Stimulated activated CD4-positive, alpha-beta T cell treated with anti-CD3 and anti-CD28 coated beads, TNF-alpha, amount 100 ng/mL, for 1 hour (primary cell): ENCODE results near the gene TBK1.
"Not testable (repeated sequence)": the region's sequence is repeated elsewhere in the genome, so short reads cannot be mapped to it uniquely, and the experiment has no call there.

Experiments
- DNase-seq, 3 donors: peaks; one replicate each; pipeline ENCODE4 v3.0.0-alpha.2; 2020; ENCODE audit warnings: low read depth in 3 of 3, low spot score in 1 of 3

Gene TBK1

GRCh38 chr12:64494998-64495729 lies 43.2 kb downstream of the TBK1 start:
- DNase-seq, result no peak

GRCh38 chr12:64496839-64497400 lies 45.0 kb downstream of the TBK1 start:
- DNase-seq, result no peak

- DNase-seq, result no peak
Observed at GRCh38 chr12:64497484-64497883, 45.6 kb downstream of the TBK1 start.

- no peak for DNase-seq
Observed at GRCh38 chr12:64497903-64498302, 46.0 kb downstream of the TBK1 start.

- DNase-seq, result no peak
Observed at GRCh38 chr12:64500394-64500793, 48.5 kb downstream of the TBK1 start.

GRCh38 chr12:64501486-64501885 lies 49.6 kb downstream of the TBK1 start:
- DNase-seq, result no peak

GRCh38 chr12:64506955-64507354 lies 55.0 kb downstream of the TBK1 start:
- DNase-seq, result no peak

- no peak for DNase-seq
Observed at GRCh38 chr12:64510667-64511066, 58.7 kb downstream of the TBK1 start.

GRCh38 chr12:64518396-64518795 lies 66.5 kb downstream of the TBK1 start:
- DNase-seq, result no peak

GRCh38 chr12:64521833-64522232 lies 69.9 kb downstream of the TBK1 start:
- no peak for DNase-seq

- DNase-seq, result no peak
Observed at GRCh38 chr12:64522316-64522715, 70.4 kb downstream of the TBK1 start.

- no peak for DNase-seq
Observed at GRCh38 chr12:64522807-64523206, 70.9 kb downstream of the TBK1 start.

GRCh38 chr12:64523565-64524444 lies 71.9 kb downstream of the TBK1 start:
- DNase-seq, result not testable (repeated sequence)

- no peak for DNase-seq
Observed at GRCh38 chr12:64525461-64526160, 73.7 kb downstream of the TBK1 start.

GRCh38 chr12:64526859-64527258 lies 74.9 kb downstream of the TBK1 start:
- no peak for DNase-seq

GRCh38 chr12:64528616-64529015 lies 76.7 kb downstream of the TBK1 start:
- DNase-seq, result no peak

GRCh38 chr12:64530566-64530965 lies 78.6 kb downstream of the TBK1 start:
- DNase-seq, result no peak

GRCh38 chr12:64531665-64532334 lies 79.9 kb downstream of the TBK1 start:
- no peak for DNase-seq

- DNase-seq, result no peak
Observed at GRCh38 chr12:64532734-64533351, 80.9 kb downstream of the TBK1 start.

GRCh38 chr12:64534672-64535199 lies 82.8 kb downstream of the TBK1 start:
- DNase-seq, result no peak
